GM10266 (cell line): ENCODE measurements around the gene MBD3L4.

Experiments
- DNase-seq: peaks from one replicate; pipeline ENCODE4 v3.0.0; 2012; ENCODE audit errors: extremely low spot score
- TF ChIP-seq, protein P1 (sequence below): IDR thresholded peaks from 2 replicates; pipeline ENCODE4 v1.5.1; 2012; ENCODE audit warnings: mild to moderate bottlenecking, low read depth; ENCODE audit not compliant: control insufficient read depth, insufficient read depth; ENCODE audit errors: missing control alignments

The MBD3L4 gene

DNA sequence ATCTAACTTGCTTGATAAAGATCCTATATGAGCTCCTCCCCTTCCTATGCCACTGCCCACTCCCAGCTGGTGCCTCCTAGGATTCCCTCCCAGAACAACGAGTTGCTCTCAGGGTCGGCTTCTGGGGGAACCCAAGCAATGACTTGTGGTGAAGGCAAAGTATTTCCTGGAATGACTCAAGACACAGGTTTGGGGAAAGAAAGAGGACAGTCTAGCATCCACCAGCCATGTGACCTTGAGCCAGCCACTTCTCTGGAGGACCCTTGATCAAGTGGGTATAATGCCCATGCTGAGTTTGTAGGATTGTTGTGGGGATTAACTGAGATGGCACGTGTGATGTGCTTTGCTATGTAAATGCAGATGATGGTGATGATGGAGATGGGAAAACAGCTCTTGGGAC is 51.7 kb downstream of the MBD3L4 start:
- TF ChIP-seq, protein P1, sequence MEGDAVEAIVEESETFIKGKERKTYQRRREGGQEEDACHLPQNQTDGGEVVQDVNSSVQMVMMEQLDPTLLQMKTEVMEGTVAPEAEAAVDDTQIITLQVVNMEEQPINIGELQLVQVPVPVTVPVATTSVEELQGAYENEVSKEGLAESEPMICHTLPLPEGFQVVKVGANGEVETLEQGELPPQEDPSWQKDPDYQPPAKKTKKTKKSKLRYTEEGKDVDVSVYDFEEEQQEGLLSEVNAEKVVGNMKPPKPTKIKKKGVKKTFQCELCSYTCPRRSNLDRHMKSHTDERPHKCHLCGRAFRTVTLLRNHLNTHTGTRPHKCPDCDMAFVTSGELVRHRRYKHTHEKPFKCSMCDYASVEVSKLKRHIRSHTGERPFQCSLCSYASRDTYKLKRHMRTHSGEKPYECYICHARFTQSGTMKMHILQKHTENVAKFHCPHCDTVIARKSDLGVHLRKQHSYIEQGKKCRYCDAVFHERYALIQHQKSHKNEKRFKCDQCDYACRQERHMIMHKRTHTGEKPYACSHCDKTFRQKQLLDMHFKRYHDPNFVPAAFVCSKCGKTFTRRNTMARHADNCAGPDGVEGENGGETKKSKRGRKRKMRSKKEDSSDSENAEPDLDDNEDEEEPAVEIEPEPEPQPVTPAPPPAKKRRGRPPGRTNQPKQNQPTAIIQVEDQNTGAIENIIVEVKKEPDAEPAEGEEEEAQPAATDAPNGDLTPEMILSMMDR = no peak
- DNase-seq = no peak

DNA sequence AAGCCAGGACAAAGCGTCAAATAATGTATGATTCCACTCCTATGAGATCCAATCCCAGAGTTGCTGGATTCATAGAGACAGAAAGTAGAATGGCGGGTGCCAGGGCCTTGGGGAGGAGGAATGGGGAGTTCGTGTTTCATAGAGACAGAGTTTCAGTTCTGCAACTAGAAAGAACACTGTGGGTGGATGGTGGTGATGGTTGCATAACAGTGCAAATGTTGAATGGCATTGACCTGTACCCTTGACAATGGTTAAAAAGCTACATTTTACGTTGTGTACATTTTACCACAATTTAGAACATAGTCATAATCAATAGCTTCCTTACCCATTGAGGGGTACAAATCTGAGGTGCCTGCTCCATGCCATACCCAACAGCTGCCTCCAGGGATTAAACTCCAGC is 52.1 kb downstream of the MBD3L4 start:
- DNase-seq = no peak
- TF ChIP-seq, protein P1 = no peak
